Measurements from ENCODE around the gene ATL1.
A peak's percentile ranks its signal among the peaks of the same experiment; 100 is the strongest.

The ATL1 gene

DNA sequence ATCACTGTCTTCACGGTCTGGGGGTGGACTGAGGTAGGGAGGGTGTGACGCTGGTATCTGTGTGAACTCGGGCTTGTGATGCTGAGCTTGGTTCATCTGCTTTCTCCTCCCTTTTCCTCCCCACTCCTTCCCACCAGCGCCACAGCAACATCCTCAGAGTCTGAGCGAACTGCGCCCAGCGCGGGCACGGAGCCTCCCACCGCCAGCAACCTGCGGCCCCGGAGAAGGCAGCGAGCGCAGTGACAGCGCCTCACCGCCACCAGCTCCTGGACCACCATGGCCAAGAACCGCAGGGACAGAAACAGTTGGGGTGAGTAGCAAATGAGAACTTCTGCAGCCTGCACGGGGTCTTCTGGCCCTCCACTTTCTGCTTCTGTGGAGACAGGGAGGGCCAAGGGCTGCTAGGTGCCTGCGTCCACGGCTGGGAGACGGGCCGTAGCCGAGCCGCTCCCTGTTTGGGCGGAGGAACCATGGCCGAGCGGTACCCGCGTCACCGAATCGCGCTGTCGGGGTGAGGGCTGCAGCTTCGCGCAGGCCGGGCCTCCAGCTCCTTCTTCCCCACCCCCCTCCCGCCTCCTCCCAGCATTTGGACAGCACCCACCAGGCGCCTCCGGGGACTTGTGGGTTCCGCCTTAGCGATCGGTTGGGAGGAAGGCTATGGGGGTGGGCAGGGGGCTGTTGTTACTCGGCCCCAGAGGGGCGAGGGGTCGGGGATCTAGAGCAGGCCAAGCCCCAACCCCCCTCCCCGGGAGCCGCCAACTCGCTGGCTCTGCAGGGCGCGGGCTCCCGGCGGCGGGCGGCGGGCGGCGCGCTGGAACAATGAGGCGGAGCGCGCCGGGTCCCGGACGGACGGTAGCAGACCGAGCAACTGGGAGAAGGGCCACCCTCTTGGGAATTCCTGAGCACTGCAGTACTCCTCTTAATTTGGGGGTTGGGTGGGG is at the start of gene ATL1:
Gene ATL1 (plus strand): TSS at position 156 of the 941 bp plus-strand sequence. CDS start 121 bp downstream, at position 277.
- peak; percentile 38 for DNase-seq

DNA sequence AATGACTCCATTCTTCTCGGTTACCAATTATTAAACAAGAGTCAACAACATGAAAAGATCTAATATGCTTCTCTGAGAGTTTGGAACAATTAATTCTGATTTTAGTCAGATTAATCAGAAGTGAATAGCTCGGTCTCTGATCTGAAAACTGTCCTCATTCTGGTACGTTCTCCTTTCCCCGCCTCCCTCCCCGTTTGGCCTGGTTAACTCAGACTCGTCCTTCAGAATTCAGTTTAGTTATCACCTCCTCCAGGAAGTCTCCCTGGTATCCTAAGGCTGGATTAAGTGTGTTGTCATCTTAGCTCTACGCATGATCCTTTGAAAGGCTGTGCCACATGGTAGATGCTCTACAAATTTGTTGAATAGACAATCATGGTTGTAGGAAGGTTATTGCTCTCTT is 49.8 kb upstream of the ATL1 start:
- DNase-seq, result no peak

DNA sequence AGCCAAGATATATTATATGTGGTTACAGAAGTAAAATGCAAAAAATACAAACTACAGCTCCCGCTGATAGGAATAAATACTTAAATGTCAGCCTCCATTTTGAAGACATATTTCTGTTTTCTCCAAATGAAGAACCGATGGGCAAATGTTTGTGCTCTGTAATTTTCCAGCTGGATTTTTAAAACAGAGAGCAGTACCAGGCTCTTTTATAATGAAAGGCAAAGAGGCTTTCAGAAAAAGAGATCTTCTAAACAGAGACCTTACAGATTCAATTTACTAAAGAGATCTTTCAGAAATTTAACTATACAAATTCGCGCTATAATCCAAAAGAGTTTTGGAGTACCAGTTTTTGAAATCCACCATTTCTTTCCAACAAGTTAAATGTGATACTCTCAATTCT is 47.5 kb upstream of the ATL1 start:
- DNase-seq, result no peak

DNA sequence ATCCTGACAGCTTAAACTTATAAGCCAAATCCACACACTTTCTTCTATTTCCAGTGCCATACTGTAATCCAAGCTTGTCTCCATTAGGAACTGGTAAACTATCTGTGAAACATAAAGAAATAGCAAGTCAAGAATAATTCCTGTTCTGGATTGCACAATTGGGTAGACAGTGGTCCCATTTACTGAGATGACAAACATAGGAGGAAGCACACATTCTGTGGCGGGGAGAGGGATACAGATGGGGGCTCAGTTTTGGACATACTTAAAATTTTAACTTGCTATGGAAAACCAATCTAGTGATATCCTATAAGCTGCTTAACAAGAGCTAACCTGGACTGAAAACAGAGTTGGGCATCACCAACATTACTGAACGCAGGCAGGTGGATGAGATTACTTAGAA is 43.9 kb upstream of the ATL1 start:
- DNase-seq, result no peak

DNA sequence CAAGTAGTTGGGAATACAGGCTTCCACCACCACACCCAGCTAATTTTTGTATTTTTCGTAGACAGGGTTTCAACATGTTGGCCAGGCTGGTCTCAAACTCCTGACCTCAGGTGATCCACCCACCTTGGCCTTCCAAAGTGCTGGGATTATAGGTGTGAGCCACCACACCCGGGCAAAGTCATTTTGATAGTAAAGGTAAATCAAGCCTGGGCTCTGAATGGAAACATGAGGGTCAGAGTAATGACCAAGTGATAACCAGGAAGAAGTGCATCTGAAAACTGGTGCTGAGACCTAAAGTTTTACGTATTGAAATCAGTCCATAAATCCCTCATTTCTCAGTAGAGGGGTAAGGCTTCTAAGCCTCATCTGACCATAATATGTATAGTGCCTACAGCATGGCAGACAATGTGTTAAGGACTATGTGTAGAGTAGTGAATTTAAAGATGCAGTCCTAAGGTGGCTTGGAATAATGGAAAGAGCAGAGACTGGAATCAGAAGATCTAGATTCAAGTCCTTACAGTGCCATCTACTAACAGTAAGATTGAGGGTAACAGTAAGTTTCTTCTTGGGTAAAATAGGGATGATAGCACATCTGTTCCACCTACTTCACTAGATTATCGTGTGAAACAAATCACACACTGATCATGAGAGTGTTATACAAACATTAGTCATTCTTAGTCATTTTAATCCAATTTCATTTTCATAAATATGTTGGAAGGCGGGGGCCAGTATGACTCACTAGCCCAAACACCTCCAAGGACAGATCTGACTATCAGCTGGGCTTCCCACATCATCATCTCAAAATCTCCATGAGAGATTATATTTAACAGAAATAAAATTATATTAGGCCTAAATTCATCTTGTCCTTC is 38.8 kb upstream of the ATL1 start:
- peak; percentile 81 for DNase-seq

DNA sequence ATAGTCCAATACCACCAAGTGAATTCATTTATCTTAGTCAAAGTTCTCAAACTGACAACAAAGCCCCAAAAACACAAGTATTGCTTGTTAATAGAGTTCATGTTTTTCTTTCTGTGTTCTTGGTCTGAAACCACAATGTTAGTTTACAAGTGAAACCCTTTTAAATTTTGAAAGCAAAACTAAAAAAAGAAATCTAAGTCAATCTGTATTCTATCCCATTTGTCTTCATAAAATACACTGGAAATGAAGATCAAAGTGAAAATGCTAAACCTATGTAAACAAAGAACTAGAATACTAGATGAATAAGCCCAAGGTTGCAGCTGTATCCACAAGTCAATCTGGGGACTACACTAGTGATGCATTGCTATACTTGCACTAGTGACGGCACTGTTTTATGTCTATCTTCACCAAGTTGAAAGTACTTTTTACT is 38.0 kb upstream of the ATL1 start:
- DNase-seq, result peak; percentile 18

DNA sequence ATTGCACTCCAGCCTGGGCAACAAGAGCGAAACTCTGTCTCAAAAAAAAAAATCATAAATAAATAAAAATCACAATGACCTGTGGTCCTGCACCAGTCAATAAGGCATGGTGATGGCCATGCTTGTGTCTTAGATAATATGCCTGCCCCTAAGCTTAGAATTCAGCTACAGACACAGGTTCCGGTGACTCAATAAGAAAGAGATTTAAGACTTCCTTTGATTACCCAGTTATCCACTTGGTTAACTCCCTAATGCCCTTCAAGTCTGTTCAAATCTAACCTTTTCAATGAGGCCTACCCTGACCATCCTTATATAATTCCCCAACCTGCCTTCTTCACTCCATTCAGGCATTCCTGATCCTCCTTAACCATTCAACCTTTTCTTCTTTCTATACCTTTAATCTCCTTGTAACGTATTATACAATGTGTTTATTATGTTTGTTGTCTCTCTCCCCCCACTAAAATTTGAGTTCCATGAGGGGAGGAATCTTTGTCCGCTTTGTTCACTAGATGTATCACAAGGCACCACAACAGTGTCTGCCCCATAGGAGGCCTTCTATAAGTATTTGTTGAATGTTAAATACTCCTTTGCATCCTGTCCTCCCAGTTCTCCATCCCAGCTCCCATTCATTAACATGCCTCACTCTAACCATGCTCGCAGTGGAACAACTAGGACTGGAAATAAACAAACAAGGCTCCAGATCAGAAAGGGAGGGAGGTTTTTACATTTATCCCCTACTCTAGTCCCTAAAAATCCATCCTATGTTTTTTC is 36.5 kb upstream of the ATL1 start:
- no peak for DNase-seq

DNA sequence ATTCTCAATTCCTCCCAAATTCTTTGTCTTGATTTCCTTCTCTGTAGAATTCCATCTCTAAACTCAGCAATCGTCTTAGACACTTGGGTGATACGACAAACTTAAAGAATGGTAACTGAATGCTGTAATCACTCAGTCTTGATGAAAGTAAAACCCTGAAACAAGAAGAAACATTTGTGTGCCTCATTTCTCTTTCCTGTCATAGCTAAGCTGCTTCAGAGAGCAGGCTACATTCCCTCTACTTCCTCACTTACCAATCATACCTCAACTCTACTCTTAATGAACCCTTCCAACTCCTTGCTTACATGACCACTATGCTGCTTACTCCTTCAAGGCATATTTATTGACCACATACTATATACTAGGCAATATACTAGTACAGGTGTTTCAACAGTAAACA is 35.9 kb upstream of the ATL1 start:
- DNase-seq, result no peak

DNA sequence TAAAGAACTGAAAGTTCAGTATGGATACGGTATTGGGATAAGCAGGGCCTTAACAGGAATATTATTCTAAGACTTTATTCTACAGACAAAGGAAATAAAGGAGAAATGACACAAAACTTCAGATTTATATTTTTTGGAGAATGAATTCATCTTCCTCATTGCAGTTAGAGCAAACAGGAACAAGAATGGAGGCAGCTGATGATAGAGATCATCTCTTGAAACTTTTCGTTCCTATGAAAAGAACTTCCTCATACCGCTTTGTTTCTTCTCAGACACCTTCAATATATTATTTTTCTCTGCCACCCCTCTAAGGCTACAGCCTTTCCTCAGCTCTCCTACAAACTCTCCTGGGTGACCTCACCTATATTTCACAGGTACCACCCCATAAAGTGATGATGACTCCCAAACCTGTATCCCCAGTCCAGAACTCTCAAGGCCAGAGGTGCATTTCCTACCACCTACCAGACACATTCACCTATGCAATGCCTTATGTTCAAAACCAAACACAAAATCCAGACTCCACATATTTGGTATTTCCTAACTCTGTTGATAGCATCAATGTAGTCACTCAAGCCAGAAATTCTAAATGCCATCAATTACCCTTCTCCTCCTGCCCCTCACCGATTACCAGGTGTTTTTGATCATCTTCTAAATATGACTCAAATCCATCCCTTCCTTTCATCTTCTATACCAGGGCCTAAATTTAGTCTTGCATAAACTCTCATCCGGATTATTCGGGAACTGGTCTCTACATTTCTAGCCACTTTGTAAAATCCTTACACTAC is 35.0 kb upstream of the ATL1 start:
- no peak for DNase-seq

DNA sequence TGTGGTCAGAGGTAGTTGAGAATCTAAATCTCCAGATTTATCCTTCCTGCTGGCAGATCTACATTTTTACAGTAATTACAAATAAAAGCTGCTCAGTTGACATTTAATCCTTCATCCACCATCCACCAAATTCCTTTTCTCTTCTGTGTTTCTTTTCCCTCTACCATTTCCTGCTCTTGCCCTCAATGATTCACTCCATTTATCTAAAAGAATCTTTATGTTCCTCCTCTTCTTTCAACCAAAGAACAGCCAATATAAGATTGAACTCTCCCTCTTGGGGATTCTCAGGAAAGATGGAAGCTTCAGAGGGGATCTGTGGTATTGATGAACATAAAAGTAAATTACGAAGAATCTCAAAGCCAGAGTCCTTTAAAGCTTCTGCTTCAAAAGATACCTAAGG is 31.9 kb upstream of the ATL1 start:
- no peak for DNase-seq

DNA sequence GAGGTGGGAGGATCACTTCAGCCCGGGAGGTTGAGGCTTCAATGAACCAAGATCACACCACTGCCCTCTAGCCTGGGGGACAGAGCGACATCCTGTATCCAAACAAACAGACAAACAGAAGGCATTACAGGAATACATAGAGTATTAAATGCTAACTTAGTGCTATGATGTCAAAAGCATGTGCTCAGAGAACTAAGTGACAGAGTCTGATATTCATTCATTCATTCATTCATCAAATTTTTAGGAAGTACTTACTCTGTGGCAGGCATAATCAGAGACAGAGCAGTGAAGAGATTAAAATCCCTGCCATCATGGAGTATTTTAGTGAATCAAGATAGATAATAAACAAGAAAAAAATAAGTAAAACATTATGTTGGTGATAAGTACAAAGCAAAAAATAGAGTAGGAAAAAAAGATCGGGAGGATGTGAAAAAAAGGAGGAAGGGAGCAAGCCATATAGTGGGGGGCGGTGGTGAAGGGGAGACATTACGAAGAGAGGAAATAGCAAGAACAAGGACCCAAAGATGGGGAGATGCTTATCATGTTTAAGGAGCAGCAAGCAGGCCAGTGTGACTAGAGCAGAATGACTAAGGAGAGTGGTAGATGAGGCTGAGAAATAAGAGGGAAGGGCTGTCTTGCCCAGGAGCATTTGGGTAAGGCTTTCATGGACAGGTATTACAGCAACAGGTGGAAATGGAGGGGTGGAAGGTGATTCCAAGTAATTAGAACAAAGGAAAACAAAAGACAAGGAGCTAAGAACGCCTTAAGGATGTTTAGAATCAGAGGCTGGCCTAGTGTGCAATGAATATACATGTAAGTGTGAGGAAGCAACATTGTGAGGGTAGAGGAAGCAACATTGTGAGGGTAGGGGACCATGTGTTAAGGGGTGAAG is 30.4 kb upstream of the ATL1 start:
- DNase-seq, result no peak

DNA sequence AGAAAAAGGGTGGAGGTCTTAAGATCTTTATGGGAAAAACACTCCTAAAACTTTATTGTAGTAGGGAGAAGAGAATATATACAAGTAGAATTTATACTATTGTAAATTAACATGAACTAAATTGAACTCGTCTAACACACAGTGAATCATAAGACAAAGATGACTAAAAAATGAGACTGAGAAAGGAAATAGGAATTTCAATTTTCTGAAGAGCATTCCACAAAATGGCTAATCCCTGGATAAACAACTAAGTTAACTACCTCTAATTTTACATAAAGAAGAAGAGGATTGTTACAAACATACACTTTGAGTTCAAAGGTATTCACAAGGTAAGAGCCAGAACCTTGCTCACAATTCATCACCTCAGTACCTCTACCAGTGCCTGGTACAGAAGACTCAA is 29.6 kb upstream of the ATL1 start:
- DNase-seq, result no peak

DNA sequence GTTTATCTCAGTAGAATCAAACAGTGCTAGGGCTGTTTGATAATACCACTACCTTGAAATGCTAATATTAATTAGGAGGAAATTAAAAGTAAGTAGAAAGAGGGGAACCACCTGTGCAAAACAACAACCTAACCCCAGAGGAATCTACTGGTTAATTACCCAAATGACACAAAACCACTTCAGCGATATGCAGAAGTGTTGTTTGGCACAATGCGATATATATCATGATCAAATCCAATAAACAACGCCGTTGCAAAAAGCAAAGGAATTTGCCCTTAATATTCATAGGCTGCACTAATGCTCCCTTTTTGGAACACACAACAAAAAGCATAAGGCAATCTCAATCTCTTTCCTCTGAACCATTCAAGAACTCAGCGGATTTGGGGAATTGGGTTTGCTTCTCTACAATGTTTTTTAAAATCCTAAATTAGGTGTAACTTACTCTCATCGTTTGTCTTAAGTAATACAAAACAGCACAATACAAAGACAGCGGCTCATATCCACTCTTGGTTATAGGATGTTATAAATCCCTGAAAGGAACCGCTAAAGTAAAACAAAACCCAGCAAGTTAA is 29.1 kb upstream of the ATL1 start:
- DNase-seq, result no peak

DNA sequence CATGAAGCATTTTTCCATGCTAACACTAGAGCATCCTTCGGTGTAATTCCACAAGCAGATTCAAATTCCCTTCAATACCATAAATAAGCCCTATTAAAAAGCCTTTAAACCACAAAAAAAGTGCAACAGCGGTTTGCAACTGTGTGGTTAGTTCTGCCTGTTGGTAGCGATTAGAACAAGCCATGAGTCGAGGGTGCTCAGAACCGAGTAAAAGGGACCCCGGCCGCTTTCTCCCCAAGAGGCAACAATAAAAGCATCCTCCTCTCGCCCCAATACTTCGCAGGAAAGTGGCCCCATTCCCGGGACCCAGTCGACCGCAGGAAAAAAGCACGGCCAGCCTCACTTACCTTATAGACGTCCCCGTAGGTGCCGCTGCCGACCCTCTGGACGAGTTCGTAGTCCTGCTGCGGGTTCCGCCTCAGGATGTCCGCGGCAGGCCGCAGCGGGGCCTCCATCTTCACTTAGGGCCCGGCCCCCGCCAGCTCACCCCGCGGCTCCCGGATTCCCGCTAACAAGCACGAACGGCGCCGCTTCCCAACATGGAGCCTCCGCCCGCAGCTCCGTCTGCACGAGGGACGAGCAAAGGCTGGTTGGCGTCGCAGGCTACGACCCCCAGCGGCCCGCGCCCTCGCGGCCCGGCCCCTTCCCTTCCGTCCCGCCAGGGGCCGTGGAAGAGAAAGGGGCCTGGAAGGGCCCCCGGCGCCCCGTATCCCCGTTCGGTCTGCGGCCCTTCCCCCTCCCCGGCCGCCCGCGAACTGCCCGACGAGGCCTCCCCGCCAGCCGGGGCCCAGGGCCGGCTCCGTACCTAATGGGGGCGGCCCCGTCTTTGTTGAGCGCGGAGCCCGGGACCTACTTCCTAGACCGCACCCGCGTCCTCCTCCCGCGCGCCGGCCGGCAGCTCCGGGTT is 28.1 kb upstream of the ATL1 start:
- DNase-seq, result peak; percentile 20

DNA sequence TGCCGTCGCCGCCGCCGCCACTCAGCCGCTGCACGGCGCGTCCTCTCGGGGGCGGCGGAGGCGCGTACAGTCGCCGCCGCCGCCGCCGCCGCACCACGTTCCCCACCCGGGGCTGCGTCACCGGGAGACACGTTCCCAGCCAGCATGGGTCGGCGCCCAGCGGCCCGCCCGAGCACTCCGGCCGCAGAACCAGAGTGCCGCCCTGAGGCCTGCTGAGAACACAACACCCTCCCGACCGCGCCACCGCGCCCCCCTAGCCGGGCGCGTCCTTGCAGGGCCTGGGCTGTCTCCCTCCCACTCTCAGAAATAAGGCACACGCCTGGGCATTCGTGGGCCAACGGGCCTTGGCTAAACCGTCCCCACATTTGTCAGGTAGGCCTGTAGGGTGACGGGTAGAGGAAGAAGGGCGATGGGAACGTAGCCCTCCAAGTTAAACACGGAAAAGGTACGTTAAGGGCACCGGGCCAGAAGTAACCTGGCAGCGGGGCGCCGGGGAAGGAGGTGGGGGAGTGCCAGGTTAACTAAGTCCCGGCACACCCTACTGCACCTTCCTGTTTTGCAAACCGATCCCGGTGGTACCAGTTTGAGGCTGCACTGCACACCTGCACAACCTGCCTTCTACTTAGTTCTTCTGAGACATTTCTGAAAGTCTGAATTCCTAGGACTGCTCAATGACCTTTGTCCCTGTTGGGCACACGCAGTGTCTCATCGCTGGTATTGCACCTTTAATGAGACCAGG is 27.3 kb upstream of the ATL1 start, which contains the start of gene MAP4K5:
Gene MAP4K5 (minus strand): TSS at position 68 of the 739 bp plus-strand sequence. CDS start 520 bp downstream, outside the sequence.
- peak; percentile 90 for DNase-seq

DNA sequence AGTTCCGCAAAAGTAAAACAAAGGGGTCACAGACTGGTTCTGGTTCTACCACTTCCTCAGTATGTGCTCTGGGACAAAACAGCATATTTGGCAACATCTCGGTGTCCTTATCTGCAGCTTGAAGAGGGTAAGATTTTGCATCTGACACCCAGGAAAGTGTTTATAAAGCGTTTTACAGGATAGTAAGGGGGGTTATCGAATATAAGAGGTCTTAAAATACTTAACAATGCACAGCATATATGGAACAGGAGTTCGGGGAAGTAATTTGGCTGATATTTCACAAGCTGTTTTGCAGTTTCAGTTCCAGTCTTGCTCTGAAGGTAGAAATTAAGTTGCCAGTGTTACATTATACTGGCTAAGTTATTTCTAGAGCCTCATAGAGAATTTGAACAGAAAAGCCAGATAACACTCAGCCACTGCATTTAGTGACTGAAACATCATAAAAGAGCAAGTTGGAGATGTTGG is 26.7 kb upstream of the ATL1 start:
- DNase-seq, result no peak

DNA sequence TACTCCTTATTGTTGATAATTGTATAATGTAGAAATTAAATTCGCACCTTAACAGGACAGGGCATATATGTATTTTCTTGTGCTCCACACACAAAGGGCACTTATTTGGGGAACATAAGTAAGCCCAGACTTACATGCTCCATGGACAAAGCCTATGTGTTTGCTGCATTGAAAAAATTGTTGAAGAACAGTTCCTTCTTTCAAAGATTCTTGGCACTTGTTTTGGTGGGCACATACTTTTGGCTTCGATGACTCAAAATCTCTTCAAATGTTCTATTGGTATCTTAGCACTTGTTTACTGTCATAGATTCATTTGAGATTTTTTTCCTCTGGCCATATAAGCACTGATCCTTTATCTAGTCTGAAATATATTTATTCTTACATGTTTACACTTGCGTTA is 26.1 kb upstream of the ATL1 start:
- no peak for DNase-seq

DNA sequence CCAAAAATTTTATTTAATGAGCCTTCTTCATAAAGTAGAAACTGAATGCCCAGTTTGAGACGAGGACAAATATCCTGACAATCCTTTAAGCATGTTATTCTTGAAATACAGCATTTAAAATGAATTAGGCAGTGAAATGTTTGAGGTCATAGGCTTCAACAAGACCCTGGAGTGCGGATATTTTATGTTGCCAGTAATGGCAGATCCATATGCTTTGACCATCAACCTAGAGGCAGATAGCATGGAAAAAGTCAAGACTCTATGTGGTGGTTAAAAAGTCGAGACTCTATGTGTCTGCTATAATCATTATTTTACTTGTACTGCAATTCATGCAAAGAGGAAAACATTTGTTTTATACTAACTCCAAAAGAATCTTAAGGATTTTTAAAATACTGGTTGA is 25.5 kb upstream of the ATL1 start:
- DNase-seq, result no peak

DNA sequence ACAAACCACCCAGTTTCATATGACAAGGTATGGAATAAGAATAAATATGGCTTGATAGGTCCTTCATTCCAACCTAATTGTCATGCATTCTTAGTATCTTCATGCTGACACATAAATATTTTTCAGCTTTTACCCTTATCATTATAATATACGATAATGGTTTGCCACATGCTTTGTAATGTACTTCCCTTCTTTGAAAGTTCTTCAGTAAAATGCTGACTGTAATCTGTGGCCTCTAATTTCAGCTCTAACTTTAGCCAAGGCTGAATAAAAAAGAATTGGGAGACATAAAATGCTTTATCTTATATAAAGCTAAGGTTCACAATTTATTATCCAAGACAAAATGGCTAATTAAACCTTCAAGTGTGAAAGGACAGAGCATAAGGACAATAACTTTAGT is 24.9 kb upstream of the ATL1 start:
- DNase-seq, result no peak

Data from stimulated activated CD4-positive, alpha-beta T cell treated with anti-CD3 and anti-CD28 coated beads, Interleukin-4, amount 100 ng/mL, for 24 hours (primary cell).